ENCODE measurements around the gene PHLPP1. TPM values are rescaled to one million over a fixed set of nuclear protein-coding genes. Genes with fewer than 3 reads are reported as not detected.

Gene PHLPP1
- total and polyA plus RNA-seq, 2 of the 13 experiments (the other 11 are each of a cell fraction or from before 2014, with no cell fraction given): 9.8 to 18.5 TPM

GRCh38 chr18:62734290-62734689 is 18.9 kb downstream of the PHLPP1 start:
- no peak overlapping the region for H2AFZ ChIP-seq (ENCODE audit: low read length)
- H3K4me3 ChIP-seq (replicated peaks in 1 of 3; ENCODE audit: insufficient read depth in 1 of 3, low read depth in 2 of 3, low read length in 3 of 3): no peak overlapping the region
- 95% methylated on average over 1 of the region's 1 CpG for WGBS (ENCODE audit: low lambda C conversion rate)
- peaks cover 0 to 2% of the 10 kb centered on the region in 2 experiments; a peak in 2 of 5 replicates for H3K36me3 ChIP-seq (replicated peaks in 1 of 2; ENCODE audit: control insufficient read depth in 1 of 2, insufficient read depth in 2 of 2, low read length in 2 of 2)
- CTCF ChIA-PET (ENCODE audit: low intra/inter-chr PET ratio, low total read pairs): no interaction called here
- BruUV-seq (replicated peaks): no TSS peak
- H3K79me2 ChIP-seq (ENCODE audit: insufficient read depth, low read length): peaks cover 97% of the 10 kb centered on the region
- no peaks in the 10 kb centered on the region for H3K9me3 ChIP-seq (ENCODE audit: low read length)
- H3K27me3 ChIP-seq (ENCODE audit: control insufficient read depth in 1 of 2, insufficient read depth in 2 of 2, low read length in 2 of 2): no peaks in the 10 kb centered on the region
- intact Hi-C loops (cut with micrococcal nuclease; ENCODE audit: unreplicated experiment): no loop called here
- peaks cover 22% of the 10 kb centered on the region for H3K4me1 ChIP-seq (ENCODE audit: insufficient read depth, low read length)
- in situ Hi-C loops (cut with HindIII; ENCODE audit: extremely low pct_ligation_motif_present, low pct_unique_long_range_greater_than_20kb): no loop called here
- ATAC-seq (no peak), DNase-seq (ENCODE audit: low spot score) (no peak), FAIRE-seq (no peak)
- POLR2A ChIA-PET: no interaction called here
- no peak overlapping the region for H3K9ac ChIP-seq (ENCODE audit: insufficient read depth, low read depth, low read length)
- no peaks in the 10 kb centered on the region for H4K20me1 ChIP-seq (ENCODE audit: insufficient read depth, low read length)
- H3K27ac ChIP-seq (ENCODE audit: extremely low read length, insufficient read depth, low read length): no peak overlapping the region
- no peak overlapping the region for H3K4me2 ChIP-seq (ENCODE audit: low read depth, low read length)
- TF ChIP-seq SALL1 (CRISPR knock-in tag; IDR thresholded peaks at IDR 0.05) (no peak), ZNF496 (CRISPR knock-in tag; IDR thresholded peaks at IDR 0.05; ENCODE audit: insufficient replicate concordance) (no peak), SUZ12 (IDR thresholded peaks at IDR 0.05; ENCODE audit: low read depth, low read length) (no peak), ZMYM2 (CRISPR knock-in tag; IDR thresholded peaks at IDR 0.05) (no peak), SP140L (CRISPR knock-in tag; IDR thresholded peaks at IDR 0.05; ENCODE audit: borderline replicate concordance) (no peak), PTBP1 (IDR thresholded peaks at IDR 0.05; ENCODE audit: low read depth, low read length, poor library complexity, severe bottlenecking) (no peak), ZSCAN25 (CRISPR knock-in tag; IDR thresholded peaks at IDR 0.05) (no peak), ZNF292 (CRISPR knock-in tag; IDR thresholded peaks at IDR 0.05; ENCODE audit: borderline replicate concordance, low read depth) (no peak), TERF1 (CRISPR knock-in tag; IDR thresholded peaks at IDR 0.05) (no peak), SIX4 (CRISPR knock-in tag; IDR thresholded peaks at IDR 0.05) (no peak), GABPA (IDR thresholded peaks at IDR 0.05; ENCODE audit: low read depth, low read length) (no peak), GABPA (CRISPR knock-in tag; IDR thresholded peaks at IDR 0.05; ENCODE audit: low read depth) (no peak), CHCHD3 (CRISPR knock-in tag; IDR thresholded peaks at IDR 0.05) (no peak), ZSCAN30 (CRISPR knock-in tag; IDR thresholded peaks at IDR 0.05) (no peak)
- TF ChIP-seq, protein P1, sequence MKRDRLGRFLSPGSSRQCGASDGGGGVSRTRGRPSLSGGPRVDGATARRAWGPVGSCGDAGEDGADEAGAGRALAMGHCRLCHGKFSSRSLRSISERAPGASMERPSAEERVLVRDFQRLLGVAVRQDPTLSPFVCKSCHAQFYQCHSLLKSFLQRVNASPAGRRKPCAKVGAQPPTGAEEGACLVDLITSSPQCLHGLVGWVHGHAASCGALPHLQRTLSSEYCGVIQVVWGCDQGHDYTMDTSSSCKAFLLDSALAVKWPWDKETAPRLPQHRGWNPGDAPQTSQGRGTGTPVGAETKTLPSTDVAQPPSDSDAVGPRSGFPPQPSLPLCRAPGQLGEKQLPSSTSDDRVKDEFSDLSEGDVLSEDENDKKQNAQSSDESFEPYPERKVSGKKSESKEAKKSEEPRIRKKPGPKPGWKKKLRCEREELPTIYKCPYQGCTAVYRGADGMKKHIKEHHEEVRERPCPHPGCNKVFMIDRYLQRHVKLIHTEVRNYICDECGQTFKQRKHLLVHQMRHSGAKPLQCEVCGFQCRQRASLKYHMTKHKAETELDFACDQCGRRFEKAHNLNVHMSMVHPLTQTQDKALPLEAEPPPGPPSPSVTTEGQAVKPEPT (CRISPR knock-in tag; IDR thresholded peaks at IDR 0.05; ENCODE audit: low read depth): no peak
